GM21825 (cell line): ENCODE data around the gene LRRC4C.

Experiments
- ATAC-seq: cut with Tn5 transposase; IDR thresholded peaks from one replicate; pipeline ENCODE4 v1.9.1; 2021; ENCODE audit warnings: mild to moderate bottlenecking, moderate library complexity; ENCODE audit not compliant: unreplicated experiment

The LRRC4C gene

GRCh38 chr11:41133023-41133422, 326.4 kb downstream of the LRRC4C start:
- no peak for ATAC-seq

- ATAC-seq, result no peak
Observed at GRCh38 chr11:41121600-41121999, 337.9 kb downstream of the LRRC4C start.

GRCh38 chr11:41119484-41119883, 340.0 kb downstream of the LRRC4C start:
- ATAC-seq, result no peak

- ATAC-seq, result no peak
Observed at GRCh38 chr11:41118521-41118920, 340.9 kb downstream of the LRRC4C start.

- ATAC-seq, result no peak
Observed at GRCh38 chr11:41116970-41117369, 342.5 kb downstream of the LRRC4C start.

GRCh38 chr11:41115066-41115465, 344.4 kb downstream of the LRRC4C start:
- ATAC-seq, result no peak

- no peak for ATAC-seq
Observed at GRCh38 chr11:41113160-41113559, 346.3 kb downstream of the LRRC4C start.

- ATAC-seq, result no peak
Observed at GRCh38 chr11:41110527-41110926, 348.9 kb downstream of the LRRC4C start.

- no peak for ATAC-seq
Observed at GRCh38 chr11:41102471-41102870, 357.0 kb downstream of the LRRC4C start.

GRCh38 chr11:41099654-41100053, 359.8 kb downstream of the LRRC4C start:
- ATAC-seq, result no peak

- no peak for ATAC-seq
Observed at GRCh38 chr11:41085123-41085522, 374.3 kb downstream of the LRRC4C start.

GRCh38 chr11:41081756-41082285, 377.6 kb downstream of the LRRC4C start:
- ATAC-seq, result no peak

- ATAC-seq, result no peak
Observed at GRCh38 chr11:41074318-41074717, 385.1 kb downstream of the LRRC4C start.

GRCh38 chr11:41065432-41065831, 394.0 kb downstream of the LRRC4C start:
- no peak for ATAC-seq

GRCh38 chr11:41058138-41058537, 401.3 kb downstream of the LRRC4C start:
- no peak for ATAC-seq

GRCh38 chr11:41056892-41057569, 402.4 kb downstream of the LRRC4C start:
- no peak for ATAC-seq

- ATAC-seq, result no peak
Observed at GRCh38 chr11:41053894-41054293, 405.6 kb downstream of the LRRC4C start.

- no peak for ATAC-seq
Observed at GRCh38 chr11:41051919-41052635, 407.4 kb downstream of the LRRC4C start.

GRCh38 chr11:41050791-41051190, 408.7 kb downstream of the LRRC4C start:
- no peak for ATAC-seq

- ATAC-seq, result no peak
Observed at GRCh38 chr11:41047229-41047628, 412.2 kb downstream of the LRRC4C start.

- ATAC-seq, result no peak
Observed at GRCh38 chr11:41045266-41045665, 414.2 kb downstream of the LRRC4C start.

GRCh38 chr11:41044747-41045146, 414.7 kb downstream of the LRRC4C start:
- ATAC-seq, result no peak
